NOMO-1 treated with dmso at 0.1 percent for 144 hours (cell line): ENCODE results near the gene PARG.
"Not testable (repeated sequence)": the region's sequence is repeated elsewhere in the genome, so short reads cannot be mapped to it uniquely, and the experiment has no call there.

Experiments used
- DNase-seq: peaks from one replicate; lab custom pipeline; 2025; ENCODE audit not compliant: unreplicated experiment; lab: John Stamatoyannopoulos, UW

Gene PARG

DNA sequence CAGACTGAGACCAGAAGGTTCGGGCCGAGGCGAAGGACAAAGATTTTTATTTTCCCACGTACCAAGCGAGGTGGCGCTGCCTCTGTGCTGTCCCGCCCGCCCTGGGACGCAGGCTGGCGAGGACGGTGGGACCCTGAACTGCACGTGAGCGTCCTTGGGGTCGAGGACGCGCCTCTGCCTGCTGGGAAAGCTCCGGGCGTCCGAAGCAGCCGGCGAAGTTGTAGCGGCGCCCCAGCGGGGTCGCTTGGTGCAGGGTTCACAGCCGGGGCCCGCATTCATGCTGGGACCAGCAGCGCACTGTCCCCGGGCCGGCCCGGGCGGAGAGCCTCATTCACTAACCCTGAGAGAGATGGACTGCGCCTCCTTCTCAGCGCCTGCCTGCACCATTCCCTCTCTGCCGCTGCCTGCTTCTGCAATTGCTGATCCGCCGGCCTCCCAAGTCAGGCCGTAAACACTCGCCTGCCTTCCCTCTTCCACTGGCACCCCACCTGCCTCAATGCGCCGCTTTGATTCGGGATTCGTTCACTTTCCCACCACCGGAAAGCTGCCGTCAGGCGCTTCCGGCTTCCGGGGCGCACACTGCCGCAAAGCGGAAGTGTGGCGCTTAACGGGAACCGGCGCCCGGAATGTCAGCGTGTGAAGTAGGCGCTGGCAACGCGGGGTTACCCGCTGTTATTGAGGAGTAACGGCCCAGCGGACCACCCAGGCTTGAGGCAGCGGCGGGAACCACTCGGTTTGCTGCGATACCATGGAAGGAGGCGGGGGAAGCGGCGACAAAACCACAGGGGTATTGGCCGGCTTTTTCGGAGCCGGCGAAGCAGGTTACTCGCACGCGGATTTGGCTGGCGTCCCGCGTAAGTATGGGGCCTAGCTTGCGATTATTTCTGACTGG lies at the start of gene PARG, which contains the start of gene TIMM23B:
Gene PARG (minus strand): TSS at position 581 of the 892 bp plus-strand sequence. CDS start 302 bp downstream, at position 279.
Gene TIMM23B (plus strand): TSS at position 607 of the 892 bp plus-strand sequence. CDS start 142 bp downstream, at position 749.
- peak; percentile 64 for DNase-seq

DNA sequence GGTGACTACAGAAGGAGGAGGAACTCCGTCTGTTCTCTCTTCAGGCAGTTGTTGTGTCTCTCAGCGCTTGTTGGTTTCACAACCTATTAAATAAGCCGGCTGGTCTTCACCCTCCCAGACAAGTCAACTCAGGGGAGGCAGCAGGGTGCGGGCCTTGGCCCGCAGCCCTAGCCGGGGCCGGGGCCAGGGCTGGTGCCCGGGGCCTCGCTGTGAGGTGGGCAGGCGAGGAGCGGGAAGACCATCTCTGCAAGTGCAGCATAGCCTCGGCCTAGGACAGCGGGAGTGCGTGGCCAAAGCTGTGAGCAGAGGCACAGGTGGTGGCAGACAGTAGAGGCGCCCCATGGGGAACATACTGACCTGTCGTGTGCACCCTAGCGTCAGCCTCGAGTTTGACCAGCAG lies 46.5 kb upstream of the PARG start, which contains the start of gene AGAP6:
Gene AGAP6 (plus strand): TSS at position 31 of the 400 bp plus-strand sequence. CDS start 310 bp downstream, at position 341.
- not testable (repeated sequence) for DNase-seq

DNA sequence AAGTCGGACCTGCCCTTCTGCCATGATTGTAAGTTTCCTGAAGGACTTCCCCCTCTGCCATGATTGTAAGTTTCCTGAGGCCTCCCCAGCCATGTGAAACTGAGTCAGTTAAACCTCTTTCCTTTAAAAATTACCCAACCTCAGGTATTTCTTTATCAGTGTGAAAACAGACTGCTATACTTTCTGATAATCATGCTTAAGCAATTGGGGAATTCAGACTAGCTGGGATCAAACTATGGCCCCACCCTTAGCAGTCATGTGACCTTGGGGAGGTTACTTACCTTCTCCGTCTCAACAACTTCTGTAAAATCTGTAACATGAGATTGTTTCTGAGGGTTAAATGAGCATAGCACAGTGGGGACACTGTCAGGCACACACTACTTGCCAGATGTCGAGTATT lies 45.4 kb upstream of the PARG start:
- not testable (repeated sequence) for DNase-seq

DNA sequence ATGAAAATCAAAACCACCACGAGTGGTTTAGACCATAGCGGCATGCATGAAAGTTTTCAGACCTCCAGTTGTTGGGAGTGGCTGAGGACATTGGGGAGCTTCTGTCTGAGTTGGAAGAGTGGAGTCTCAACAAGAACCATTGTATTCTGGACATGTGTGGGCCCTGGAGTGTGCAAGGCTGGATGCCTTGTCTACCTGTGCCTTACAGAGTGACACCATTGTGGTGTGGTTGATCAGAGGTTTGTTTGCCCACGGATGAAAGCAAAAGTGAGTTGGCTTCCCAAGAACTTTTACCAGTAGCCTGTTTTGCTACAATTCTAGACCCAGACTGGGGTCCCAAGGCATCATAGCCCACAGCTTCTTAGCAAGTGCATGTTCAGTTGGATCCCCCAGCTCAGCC lies 35.9 kb upstream of the PARG start:
- not testable (repeated sequence) for DNase-seq

DNA sequence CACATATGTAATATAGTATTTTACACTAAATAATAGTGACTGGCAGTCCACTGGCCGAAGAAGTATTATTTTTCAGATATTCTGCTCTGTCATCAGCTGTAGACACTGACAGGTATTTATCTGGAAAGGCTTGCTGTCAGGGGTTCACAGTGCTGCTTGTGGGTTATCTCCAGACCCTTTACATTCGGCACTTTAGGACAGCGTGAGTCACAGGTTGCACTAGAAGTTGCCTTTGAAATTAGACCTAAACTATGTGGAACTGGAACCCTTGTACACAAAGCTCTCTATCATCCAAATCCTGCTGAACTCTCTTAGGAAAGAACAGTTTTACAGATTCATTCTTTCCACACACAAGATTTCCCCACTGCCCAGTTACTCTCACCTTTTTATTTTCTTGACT lies 30.3 kb upstream of the PARG start:
- DNase-seq, result not testable (repeated sequence)

DNA sequence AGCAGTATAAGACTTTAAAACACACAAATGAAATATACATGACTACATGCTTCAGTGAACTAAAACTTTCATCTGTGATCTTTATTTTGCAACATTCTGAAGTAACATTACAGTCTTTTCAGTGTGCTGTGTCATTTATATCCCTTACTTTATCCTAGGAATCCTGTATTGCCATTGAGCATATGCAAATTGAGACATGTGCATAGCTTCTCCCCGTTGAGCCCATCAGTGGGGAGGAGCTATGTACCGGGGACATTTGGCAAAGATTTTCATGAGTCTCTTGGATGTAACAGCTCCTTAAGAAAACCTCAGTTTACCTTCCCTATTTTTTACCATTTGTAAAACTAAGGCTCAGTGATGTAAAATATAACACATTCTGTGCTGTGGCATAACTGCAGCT lies 29.6 kb upstream of the PARG start:
- not testable (repeated sequence) for DNase-seq

DNA sequence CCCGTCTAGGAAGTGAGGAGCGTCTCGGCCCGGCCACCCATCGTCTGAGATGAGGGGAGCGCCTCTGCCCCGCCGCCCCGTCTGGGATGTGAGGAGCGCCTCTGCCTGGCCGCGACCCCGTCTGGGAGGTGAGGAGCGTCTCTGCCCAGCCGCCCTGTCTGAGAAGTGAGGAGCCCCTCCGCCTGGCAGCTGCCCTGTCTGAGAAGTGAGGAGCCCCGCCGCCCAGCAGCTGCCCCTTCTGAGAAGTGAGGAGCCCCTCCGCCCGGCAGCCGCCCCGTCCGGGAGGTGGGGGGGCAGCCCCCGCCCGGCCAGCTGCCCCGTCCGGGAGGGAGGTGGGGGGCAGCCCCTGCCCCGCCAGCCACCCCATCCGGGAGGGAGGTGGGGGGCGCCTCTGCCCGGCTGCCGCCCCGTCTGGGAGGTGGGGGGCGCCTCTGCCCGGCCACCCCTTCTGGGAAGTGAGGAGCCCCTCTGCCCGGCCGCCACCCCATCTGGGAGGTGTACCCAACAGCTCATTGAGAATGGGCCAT lies 28.6 kb upstream of the PARG start:
- DNase-seq, result not testable (repeated sequence)

DNA sequence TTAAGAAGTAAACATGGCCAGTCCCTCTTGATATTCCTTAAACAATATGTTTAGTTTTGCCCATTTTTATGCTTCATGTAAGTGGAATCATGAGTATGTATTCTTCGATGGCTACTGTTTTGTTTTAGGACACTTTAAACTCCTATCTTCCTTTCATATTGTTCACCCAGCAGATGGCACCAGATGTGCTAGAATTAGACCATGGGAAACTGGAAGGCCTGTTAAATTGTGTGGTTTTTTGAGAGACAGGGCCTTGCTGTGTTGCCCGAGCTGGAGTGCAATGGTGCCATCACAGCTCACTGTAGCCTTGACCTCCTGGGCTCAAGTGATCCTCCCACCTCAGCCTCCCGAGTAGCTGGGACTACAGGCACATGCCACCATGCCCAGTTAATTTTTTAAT lies 11.3 kb upstream of the PARG start:
- DNase-seq, result not testable (repeated sequence)

DNA sequence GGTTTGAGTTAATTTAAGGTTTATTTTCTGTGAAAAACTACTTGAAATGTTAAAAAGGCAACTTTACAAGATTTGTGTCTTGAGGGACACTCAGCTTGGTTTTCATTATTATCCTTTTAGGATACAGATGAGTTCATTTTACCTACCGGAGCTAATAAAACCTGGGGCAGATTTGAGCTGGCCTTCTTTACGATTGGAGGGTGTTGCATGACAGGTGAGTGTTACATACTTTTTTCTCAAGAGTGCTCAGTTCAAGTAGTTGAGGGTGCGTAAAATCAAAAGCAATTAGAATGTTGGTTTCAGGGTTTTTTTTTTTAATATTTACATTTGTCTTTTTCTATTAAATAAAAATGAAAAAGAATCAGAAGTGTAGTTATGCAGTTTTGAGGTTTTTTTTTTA lies 10.2 kb upstream of the PARG start:
- DNase-seq, result not testable (repeated sequence)

DNA sequence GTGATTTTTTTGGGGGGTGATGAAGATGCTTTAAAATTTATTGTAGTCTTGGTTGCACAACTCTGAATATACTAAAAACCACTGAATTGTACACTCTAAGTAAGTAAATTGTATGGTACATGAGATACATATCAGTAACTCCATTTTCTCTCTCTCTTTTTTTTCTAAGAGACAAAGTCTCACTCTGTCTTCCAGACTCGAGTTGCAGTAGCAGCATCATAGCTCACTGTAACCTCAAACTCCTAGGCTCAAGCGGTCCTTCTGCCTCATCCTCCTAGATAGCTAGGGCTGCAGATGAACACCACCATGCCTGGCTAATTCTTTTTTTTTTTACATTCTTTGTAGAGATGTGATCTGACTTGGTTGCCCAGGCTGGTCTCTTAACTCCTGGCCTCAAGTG lies 6.9 kb upstream of the PARG start:
- DNase-seq, result not testable (repeated sequence)

DNA sequence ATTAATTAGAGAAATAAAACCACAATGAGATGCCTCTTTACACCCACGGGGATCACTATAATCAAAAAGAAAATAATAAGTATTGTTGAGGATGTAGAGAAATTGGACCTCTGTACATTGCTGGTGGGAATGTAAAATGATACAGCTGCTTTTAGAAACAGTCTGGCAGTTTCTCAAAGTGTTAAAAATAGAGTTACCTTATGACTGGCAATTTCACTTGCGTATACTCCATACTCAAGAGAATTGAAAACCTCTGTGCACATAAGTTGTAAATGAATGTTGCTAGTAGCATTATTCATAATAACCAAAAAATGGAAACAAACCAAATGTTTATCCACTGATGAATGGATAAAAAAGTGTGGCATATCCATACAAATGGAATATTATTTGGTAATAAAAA lies 6.3 kb upstream of the PARG start:
- not testable (repeated sequence) for DNase-seq

DNA sequence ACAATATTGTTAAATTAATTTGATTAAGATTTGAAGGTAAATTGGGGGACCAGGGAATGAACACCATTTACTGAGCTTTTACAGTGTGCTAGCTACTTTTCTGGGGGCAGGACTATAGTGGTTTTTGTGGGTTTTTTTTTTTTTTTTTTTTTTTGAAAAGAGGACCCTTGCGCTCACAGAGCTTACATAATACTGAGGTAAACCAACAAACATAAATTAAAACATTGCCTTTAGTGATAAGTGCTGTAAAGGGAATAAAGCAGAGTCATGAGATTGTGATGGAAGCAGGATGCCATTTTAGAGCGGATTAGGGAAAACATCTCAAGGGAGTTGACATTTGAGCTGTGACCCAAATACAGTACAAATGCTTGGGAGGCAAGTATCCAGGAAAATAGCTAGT lies 1.8 kb upstream of the PARG start:
- not testable (repeated sequence) for DNase-seq

DNA sequence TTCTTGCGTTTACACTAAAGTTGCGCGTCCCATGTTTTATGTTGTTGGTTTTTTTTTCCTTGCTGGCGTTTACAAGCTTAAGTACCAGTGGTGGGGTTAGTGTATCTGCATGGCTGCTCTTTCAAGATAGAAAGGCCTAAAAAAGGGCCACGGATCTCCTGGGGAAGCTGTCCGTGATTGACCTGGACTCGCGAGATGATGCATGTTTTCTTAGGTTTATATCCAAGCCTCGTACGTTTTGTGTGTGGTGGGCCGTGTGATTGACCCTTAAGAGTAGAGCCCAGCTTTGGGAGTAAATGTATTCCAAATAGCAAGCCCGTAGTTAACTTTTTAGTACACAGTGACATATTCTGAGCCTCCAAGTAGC lies 495 bp upstream of the PARG start:
- not testable (repeated sequence) for DNase-seq

DNA sequence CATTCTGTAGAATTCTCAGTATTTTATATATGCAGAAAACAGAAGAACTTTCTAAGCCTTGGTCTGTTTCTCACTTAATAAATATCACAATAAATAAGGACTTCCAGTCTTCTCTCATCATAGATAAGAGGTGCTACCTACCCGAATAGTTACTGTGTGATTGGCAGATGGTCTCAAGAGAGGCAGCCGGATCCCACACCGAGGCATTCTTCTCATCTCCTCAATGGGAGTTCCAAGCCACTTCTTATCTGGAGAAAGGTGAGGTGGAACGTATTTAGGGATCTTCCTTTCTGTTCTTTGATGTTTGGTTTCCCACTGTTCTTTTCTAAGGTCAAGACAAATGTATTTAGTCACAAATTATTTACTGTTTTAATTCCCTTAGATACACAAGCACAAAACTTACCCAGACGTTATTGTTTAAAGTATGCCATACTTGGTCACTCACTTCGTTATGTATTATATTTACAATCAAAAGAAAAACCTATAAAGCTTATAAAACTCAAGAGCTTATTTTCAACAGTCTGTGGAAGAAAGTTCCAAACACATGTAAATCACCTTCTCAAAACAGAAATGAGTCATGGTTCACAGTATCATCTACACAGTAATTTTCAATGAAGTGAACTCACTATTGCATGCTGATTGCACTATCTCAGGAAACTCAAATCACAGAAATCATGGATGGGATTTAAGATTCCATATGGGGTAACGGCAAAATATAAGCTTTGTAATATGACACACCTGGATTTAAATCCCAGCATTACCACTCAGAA lies 9.7 kb downstream of the PARG start:
- not testable (repeated sequence) for DNase-seq

DNA sequence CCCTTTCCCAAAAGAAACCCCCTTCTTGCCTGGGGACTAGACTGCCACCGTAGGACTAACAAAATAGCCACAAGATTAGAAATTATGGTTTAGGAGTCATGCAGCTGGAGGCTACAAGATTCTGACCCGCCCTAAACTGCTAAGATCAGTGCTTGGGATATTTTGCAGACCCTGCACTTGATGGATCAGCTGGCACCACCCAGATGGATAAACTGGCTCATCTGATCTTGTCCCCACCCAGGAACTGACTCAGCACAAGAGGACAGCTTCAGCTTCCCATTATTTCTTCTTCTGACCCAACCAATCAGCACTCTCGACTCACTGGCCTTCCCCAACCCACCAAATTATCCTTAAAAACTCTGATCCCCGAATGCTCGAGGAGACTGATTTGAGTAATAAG lies 10.6 kb downstream of the PARG start:
- not testable (repeated sequence) for DNase-seq

DNA sequence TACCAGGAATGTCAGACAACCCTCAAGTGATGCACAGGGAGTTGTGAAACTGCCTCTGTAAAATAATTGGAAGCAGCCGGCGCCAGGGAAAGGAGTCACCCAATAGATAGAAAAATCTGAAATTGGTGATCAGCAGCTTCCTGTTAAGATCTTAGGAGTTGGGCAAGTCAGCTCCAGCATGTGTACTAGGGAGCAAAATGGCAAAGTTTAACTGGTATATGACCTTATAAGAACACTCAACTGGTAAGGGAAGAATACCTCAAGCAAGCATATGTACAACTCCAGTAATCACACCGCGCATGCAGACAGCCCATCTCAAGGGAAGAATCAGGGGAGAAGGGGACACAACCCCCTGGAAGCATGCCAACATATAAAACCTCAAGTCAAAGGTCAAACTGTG lies 18.3 kb downstream of the PARG start:
- not testable (repeated sequence) for DNase-seq

DNA sequence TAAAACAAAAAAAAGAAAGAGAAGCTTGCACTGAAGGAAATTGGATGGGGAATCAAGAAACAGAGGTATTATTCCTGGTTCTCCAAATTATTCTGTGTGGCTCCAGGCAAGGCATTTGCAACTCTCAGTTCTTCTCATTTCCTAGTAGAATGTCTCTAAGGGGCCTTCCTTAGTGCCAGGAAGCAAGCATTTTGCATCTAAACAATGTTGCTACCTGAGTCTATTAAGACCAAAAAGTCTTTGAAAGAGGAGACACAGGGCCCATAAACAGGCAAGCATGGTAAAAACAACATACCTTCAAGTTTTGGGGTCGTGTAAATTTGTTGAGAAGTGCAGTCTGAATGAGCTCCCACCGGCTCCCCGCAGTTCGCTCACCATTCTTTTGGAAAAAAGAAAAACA lies 19.8 kb downstream of the PARG start:
- DNase-seq, result not testable (repeated sequence)

DNA sequence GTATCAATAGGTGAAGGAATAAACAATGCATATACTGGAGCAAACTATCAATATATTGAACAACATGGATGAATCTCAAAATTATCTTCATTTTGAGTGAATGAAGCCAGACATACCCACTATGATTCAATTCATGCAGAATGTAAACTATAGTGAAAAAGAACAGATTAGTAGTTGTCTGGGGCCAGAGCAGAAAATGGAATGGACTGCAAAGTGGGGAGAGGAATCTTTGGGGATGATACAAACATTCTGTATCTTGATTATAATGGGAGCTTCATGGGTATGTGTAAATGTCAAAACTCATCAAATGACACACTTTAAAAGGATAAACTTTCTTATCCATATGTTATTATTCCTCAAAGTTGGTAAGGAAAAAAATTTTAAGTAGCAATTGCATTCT lies 23.9 kb downstream of the PARG start:
- DNase-seq, result not testable (repeated sequence)

DNA sequence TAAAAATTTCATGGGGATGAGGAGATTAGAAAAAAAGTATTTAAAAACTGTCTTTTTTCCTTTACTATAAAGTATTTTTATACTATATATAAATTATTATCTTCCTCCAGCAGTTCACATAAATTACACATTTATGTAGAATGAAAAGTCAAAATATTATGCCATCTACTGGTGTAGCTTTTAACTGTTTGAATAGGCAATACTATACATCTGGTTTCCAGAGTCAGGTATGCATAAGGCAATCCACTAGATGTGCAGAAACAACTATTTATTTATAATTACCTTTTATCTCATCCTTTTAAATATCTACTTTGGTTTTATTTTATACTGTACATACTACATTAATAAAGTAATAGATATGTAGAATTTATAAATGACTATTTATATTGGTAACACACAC lies 25.4 kb downstream of the PARG start:
- DNase-seq, result not testable (repeated sequence)

DNA sequence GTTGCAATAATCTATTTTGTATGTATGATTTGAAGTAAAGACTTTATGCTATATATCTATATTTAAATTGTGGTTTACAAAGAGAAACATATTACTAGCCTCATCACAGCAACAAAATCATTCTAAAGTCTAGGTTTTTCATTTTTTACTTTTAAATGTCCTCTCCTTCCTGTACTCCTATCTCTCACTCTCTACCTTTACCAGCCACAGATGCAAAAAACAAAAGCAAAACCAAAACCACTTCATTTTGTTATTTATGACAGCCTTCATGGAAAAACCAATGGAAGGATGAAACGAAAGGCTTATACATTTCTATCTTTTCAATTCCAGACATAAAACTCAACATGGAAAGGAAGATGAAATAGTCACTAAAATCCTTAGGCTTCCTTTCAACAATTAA lies 31.5 kb downstream of the PARG start:
- DNase-seq, result not testable (repeated sequence)

DNA sequence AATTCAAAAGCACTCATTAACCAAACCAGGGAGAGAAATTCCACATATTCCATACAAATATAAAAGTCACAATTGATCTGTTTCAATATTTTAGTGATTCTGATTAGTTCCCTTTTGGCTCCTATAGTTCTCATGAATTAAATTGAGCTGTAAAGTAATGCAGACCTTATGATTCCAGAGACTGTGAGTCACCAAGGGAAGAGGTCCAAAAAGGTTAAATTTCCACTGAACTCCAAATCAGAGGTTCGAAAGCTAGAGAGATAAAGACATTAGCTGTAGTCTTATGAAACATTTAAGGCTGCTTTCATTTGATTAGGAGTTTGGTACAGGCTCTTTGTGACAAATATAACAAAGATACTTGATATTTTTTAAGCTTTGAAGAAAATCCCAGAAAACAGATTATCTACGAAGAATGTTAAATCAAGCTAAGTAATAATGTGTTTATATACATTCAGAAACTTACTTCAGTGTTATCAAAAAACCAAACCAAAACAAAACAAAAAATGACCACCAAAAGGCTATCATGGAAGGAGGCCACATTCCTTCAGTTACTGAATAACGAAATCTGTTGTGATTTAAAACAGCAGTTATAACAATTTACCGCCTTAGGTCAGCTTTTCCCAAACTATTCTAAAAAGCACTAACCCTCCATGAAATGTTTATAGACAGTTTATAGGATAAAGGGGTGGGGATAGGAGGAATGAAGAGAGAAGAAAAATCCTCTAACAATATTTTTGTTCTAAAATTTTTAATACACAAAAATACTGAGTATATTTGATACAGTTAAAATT lies 33.3 kb downstream of the PARG start:
- DNase-seq, result not testable (repeated sequence)
